Right atrium auricular region (tissue), 2 donors: ENCODE results near the gene ZBTB45. TPM values are rescaled to one million over a fixed set of nuclear protein-coding genes. Genes with fewer than 3 reads are reported as not detected.
A peak's percentile ranks its signal among the peaks of the same experiment; 100 is the strongest.

Experiments used
- DNase-seq: peaks from one replicate; pipeline ENCODE4 v3.0.0-alpha.2; 2019; ENCODE audit warnings: low spot score
- H3K27ac ChIP-seq, 2 donors: fragments of 200-600 bp; sonication (generic); 1 replicate in 1 of 2; 2 replicates in 1 of 2; pipeline ENCODE4 v1.5.1; 2016 to 2019
- H3K27me3 ChIP-seq, 2 donors: fragments of 200-600 bp; sonication (generic); one replicate each; pipeline versions ENCODE4 v1.5.1 to v1.6.0; 2017 to 2019
- H3K36me3 ChIP-seq: fragments of 200-600 bp; sonication (generic); one replicate; pipeline ENCODE4 v1.5.1; 2016
- H3K4me1 ChIP-seq, 2 donors: fragments of 200-600 bp; sonication (generic); one replicate each; pipeline versions ENCODE4 v1.5.1 to v1.6.0; 2017 to 2019
- H3K4me3 ChIP-seq, 2 donors: fragments of 200-600 bp; sonication (generic); 1 replicate in 1 of 2; 2 replicates in 1 of 2; pipeline ENCODE4 v1.5.1; 2017 to 2019; ENCODE audit warnings: mild to moderate bottlenecking in 1 of 2, moderate library complexity in 1 of 2
- H3K9me3 ChIP-seq, 2 donors: fragments of 200-600 bp; sonication (generic); one replicate each; pipeline ENCODE4 v1.5.1; 2019
- total RNA-seq, 2 donors: library from RNA; depleted of rRNA; stranded (reverse); fragments of >200 nt; gene quantifications; one replicate each; pipeline ENCODE4 v1.1.0, GENCODE V29; 2016
- TF ChIP-seq, protein P1 (sequence below), 2 donors: fragments of 200-600 bp; sonication (generic); IDR thresholded peaks; one replicate each; pipeline ENCODE4 v1.5.1; 2019; ENCODE audit warnings: antibody characterized with exemption in 2 of 2

ZBTB45 gene
- total RNA-seq, 2 donors from 2014 or later, result 7.2 to 14.3 TPM

- Histone ChIP-seq H3K36me3 (peaks cover 41% of the 10 kb centered on the region), H3K27ac (peak overlapping the region; percentile 92 to 94), H3K9me3 (no peaks in the 10 kb centered on the region), H3K27me3 (no peaks in the 10 kb centered on the region), H3K4me3 (peak overlapping the region; percentile 63 to 85), H3K4me1 (peaks cover 2 to 51% of the 10 kb centered on the region in 2 donors)
- DNase-seq, result no peak
- TF ChIP-seq, protein P1, sequence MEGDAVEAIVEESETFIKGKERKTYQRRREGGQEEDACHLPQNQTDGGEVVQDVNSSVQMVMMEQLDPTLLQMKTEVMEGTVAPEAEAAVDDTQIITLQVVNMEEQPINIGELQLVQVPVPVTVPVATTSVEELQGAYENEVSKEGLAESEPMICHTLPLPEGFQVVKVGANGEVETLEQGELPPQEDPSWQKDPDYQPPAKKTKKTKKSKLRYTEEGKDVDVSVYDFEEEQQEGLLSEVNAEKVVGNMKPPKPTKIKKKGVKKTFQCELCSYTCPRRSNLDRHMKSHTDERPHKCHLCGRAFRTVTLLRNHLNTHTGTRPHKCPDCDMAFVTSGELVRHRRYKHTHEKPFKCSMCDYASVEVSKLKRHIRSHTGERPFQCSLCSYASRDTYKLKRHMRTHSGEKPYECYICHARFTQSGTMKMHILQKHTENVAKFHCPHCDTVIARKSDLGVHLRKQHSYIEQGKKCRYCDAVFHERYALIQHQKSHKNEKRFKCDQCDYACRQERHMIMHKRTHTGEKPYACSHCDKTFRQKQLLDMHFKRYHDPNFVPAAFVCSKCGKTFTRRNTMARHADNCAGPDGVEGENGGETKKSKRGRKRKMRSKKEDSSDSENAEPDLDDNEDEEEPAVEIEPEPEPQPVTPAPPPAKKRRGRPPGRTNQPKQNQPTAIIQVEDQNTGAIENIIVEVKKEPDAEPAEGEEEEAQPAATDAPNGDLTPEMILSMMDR (IDR thresholded peaks at IDR 0.05), result no peak
Observed at GRCh38 chr19:58555369-58555885, 35.8 kb upstream of the ZBTB45 start.

DNA sequence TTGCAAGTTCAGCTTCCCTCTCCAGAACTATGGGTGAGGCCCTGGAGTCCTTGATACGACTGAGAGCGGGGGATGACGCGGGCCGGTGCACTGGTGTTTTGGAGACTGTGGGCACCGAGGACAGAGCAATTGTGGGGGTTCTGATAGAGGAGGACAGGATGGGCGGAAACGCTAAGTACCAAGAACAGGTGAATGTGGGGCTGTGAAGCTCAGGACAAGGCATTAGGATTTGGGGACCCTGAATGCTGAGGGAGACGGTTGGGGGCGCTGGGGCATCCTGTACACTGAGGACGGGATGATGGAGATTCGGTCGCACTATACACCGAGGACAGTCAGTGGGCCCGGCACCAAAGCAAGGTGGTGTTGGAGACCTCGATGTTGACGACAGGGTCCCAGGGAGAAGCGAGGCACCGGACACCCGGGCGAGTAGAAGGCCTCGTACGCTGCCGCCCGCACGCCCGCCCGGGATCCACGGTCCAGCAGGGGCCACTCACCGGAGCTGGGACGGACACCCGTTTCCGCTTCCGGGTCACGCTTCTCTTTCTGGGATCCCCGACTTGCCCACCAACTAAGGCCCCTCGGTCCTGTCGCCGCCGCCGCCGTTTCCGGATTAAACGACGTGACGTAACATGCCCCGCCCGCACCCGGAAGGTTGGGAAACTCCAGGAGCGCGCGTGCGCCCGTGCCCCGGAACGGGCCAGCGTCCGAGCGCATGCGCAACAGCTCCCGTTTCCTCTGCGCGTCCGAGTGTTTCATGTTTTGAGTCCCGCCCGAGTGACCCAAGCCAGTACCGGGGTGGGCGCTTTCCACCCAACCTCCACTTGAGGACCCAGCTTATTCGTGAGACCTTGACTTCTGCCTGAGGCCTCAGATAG is 35.1 kb upstream of the ZBTB45 start, which contains the start of gene CHMP2A:
Gene CHMP2A (minus strand): TSS at position 612 of the 875 bp plus-strand sequence. CDS start 893 bp downstream, outside the sequence.
- Histone ChIP-seq H3K4me1 (peaks cover under 1 to 44% of the 10 kb centered on the region in 2 donors), H3K4me3 (peak within 1 kb of the TSS; percentile 63 to 85), H3K27me3 (no peaks in the 10 kb centered on the region), H3K27ac (peak within 1 kb of the TSS; percentile 92 to 94), H3K36me3 (peaks cover 48% of the 10 kb centered on the region), H3K9me3 (no peaks in the 10 kb centered on the region)
- DNase-seq, result peak; percentile 99
- TF ChIP-seq, protein P1 (IDR thresholded peaks at IDR 0.05), result peak in 1 of 2 donors; percentile 27

DNA sequence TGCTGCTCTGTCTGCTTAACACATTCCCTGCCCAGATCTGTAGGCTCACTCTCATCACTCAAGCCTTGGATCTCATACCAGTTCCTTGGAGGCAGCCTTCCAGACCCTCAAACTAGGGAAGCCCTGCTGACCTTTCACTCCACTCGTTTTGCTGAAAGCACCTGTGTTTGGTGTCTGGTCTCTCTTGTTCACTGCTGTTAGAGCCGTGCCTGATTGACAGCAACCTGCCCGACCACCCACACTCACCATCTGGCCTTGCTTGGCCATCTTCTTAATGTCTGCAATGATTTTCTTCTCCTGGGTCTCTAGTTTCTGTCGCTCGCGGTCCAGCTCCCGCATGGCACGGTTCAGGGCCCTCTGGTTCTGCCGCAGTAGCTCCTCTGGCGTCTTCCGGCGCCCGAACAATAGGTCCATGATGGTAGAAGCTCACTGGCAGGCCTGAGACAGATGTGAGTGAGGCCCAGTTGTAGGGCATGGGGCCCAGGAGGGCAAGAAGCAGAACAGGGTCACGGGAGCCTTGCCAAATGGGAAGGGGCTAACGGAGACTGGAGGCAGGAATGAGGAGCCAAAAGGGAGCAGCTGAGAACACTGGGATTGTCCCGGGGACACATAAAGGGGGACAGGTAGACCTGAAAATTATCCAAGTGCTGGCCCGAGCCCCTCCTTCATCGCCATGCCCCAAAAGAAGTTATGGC is 34.3 kb upstream of the ZBTB45 start:
- Histone ChIP-seq H3K27ac (peak overlapping the region; percentile 92 to 94), H3K27me3 (no peaks in the 10 kb centered on the region), H3K4me1 (peaks cover 0 to 41% of the 10 kb centered on the region in 2 donors), H3K9me3 (no peaks in the 10 kb centered on the region), H3K36me3 (peaks cover 56% of the 10 kb centered on the region), H3K4me3 (peak overlapping the region; percentile 63 to 85)
- TF ChIP-seq, protein P1 (IDR thresholded peaks at IDR 0.05), result no peak
- DNase-seq, result no peak

GRCh38 chr19:58552655-58553054 is 33.0 kb upstream of the ZBTB45 start:
- Histone ChIP-seq H3K4me3 (no peak overlapping the region), H3K27me3 (no peaks in the 10 kb centered on the region), H3K36me3 (peaks cover 69% of the 10 kb centered on the region), H3K9me3 (no peaks in the 10 kb centered on the region), H3K4me1 (peaks cover 0 to 39% of the 10 kb centered on the region in 2 donors), H3K27ac (no peak overlapping the region)
- no peak for DNase-seq
- TF ChIP-seq, protein P1 (IDR thresholded peaks at IDR 0.05), result no peak

DNA sequence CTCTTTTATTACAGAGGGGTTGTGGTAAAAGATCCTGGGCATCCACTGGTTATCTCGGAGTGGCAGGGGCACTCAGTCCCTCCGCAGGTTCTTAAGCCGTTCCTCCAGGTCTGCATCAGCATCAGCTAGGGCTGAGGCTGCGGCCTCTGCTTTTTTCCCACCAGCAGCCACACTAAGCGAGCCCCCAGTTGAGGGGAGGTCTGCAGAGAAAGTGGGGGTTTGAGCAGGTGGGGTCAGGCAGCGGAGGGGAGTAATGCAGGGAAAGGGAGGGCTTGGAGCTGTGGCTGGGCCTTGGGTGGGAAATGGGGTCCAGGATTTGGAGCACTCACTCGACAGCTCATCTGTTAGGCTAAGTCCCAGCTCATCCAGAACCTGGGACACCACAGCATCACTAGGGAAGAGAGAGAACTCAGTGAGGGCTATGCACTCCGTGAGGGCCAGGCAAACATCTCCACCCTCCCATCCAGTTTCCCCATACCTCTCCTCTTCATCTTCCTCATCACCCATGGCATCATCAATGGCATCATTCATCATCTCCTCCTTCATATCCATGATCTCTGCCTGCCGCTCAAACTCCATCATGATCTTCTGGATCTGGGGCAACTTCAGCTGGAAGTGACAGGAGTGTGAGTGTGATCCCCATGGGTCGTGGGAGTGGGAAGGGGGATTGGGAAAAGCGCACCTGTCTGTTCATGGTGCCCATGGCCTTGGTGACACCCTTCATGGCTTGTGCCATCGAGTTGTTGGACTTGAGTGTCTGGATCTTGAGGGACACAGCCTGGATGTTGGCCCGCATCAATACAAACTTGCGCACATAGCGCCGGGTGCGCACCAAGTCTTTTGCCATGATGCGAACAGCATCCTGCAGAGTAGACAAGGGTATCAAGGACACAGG is 32.2 kb upstream of the ZBTB45 start:
- no peak overlapping the region for H3K27ac ChIP-seq
- no peak for DNase-seq
- no peaks in the 10 kb centered on the region for H3K9me3 ChIP-seq
- peaks cover 0 to 38% of the 10 kb centered on the region in 2 donors for H3K4me1 ChIP-seq
- peaks cover 75% of the 10 kb centered on the region for H3K36me3 ChIP-seq
- no peak overlapping the region for H3K4me3 ChIP-seq
- no peaks in the 10 kb centered on the region for H3K27me3 ChIP-seq
- TF ChIP-seq, protein P1 (IDR thresholded peaks at IDR 0.05), result no peak
